Astrocyte (in vitro differentiated cells and primary cell): ENCODE measurements around the gene NEBL.

ENCODE experiments used
- CTCF ChIP-seq: IDR thresholded peaks from 2 replicates; pipeline ENCODE4 v1.5.1; 2011; ENCODE audit warnings: low read depth, mild to moderate bottlenecking, inconsistent platforms, low read length, moderate library complexity; ENCODE audit not compliant: insufficient read depth
- EZH2 ChIP-seq: IDR thresholded peaks from 2 replicates; pipeline ENCODE4 v1.6.1; 2012; ENCODE audit warnings: mild to moderate bottlenecking, low read length, inconsistent platforms; ENCODE audit not compliant: insufficient read depth

GRCh38 chr10:20847512-20847911, 49.6 kb downstream of the NEBL start:
- TF ChIP-seq CTCF (no peak), EZH2 (no peak)
